ENCODE measurements around the gene PYGO1.

Gene PYGO1

GRCh38 chr15:55552451-55552850 lies 35.7 kb downstream of the PYGO1 start:
- no peak for TF ChIP-seq CTCF (conservative IDR thresholded peaks at IDR 0.05; ENCODE audit: low read depth, low read length)
- H3K4me3 ChIP-seq (ENCODE audit: low read depth, low read length): no peak overlapping the region
- no peak for DNase-seq (ENCODE audit: low read depth)

- no peak for DNase-seq (ENCODE audit: low read depth)
- no peak for TF ChIP-seq CTCF (conservative IDR thresholded peaks at IDR 0.05; ENCODE audit: low read depth, low read length)
- no peak overlapping the region for H3K4me3 ChIP-seq (ENCODE audit: low read depth, low read length)
These were observed 38.8 kb downstream of the PYGO1 start for GRCh38 chr15:55549305-55549704.

- no peak overlapping the region for H3K4me3 ChIP-seq (ENCODE audit: low read depth, low read length)
- DNase-seq (ENCODE audit: low read depth): no peak
- no peak for TF ChIP-seq CTCF (conservative IDR thresholded peaks at IDR 0.05; ENCODE audit: low read depth, low read length)
These were observed 41.4 kb downstream of the PYGO1 start for GRCh38 chr15:55546718-55547117.

- H3K4me3 ChIP-seq (ENCODE audit: low read depth, low read length): no peak overlapping the region
- TF ChIP-seq CTCF (conservative IDR thresholded peaks at IDR 0.05; ENCODE audit: low read depth, low read length): no peak
- no peak for DNase-seq (ENCODE audit: low read depth)
These were observed 52.7 kb downstream of the PYGO1 start for GRCh38 chr15:55535436-55535835.

- no peak for TF ChIP-seq CTCF (conservative IDR thresholded peaks at IDR 0.05; ENCODE audit: low read depth, low read length)
- no peak overlapping the region for H3K4me3 ChIP-seq (ENCODE audit: low read depth, low read length)
- DNase-seq (ENCODE audit: low read depth): no peak
These were observed 55.2 kb downstream of the PYGO1 start for GRCh38 chr15:55532944-55533343.

GRCh38 chr15:55530861-55531313 lies 57.3 kb downstream of the PYGO1 start:
- no peak for TF ChIP-seq CTCF (conservative IDR thresholded peaks at IDR 0.05; ENCODE audit: low read depth, low read length)
- H3K4me3 ChIP-seq (ENCODE audit: low read depth, low read length): no peak overlapping the region
- DNase-seq (ENCODE audit: low read depth): peak; percentile 20

- DNase-seq (ENCODE audit: low read depth): peak; percentile 12
- no peak for TF ChIP-seq CTCF (conservative IDR thresholded peaks at IDR 0.05; ENCODE audit: low read depth, low read length)
These were observed 59.3 kb downstream of the PYGO1 start for GRCh38 chr15:55528812-55529211.

More at GRCh38 chr15:55528812-55529211, 59.3 kb downstream of the PYGO1 start:
- H3K4me3 ChIP-seq (ENCODE audit: low read depth, low read length): no peak overlapping the region
